ENCODE measurements around the gene IRGQ.

DNA sequence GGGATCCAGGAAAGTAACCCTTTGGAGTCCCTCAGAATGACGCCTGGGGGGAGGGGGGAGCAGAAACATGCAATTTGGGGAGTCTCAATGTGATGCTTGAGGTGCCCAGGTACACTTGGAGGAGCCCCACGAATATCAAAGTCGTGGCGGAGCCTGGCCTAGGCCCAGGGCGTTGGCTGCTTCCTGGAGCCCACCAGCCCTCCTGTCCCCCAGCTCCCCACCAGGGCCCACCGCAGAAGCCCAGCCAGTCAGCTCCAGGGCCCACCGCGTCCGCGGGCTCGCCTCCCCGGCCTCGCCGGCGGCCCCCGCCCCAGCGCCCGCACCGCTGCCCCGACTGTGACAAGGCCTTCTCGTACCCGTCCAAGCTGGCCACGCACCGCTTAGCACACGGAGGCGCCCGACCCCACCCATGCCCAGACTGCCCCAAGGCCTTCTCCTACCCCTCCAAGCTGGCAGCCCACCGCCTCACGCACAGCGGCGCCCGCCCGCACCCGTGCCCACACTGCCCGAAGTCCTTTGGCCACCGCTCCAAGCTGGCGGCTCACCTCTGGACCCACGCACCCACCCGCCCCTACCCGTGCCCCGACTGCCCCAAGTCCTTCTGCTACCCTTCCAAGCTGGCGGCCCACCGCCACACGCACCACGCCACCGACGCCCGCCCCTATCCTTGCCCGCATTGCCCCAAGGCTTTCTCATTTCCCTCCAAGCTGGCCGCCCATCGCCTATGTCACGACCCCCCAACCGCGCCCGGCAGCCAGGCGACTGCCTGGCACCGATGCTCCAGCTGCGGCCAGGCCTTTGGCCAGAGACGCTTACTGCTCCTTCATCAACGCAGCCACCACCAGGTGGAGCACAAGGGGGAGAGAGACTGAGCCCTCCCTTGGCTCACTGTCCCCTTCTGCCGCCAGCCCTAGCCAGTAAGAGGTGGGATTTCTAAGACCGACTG is 60.8 kb downstream of the IRGQ start:
- no peak for TF ChIP-seq ZNF350 (tag by site-specific recombination; IDR thresholded peaks at IDR 0.05)
- no peak for TF ChIP-seq ZNF311 (tag by site-specific recombination; IDR thresholded peaks at IDR 0.05; ENCODE audit: borderline replicate concordance)
